Measurements from ENCODE around the gene SSTR4.

SSTR4 gene

DNA sequence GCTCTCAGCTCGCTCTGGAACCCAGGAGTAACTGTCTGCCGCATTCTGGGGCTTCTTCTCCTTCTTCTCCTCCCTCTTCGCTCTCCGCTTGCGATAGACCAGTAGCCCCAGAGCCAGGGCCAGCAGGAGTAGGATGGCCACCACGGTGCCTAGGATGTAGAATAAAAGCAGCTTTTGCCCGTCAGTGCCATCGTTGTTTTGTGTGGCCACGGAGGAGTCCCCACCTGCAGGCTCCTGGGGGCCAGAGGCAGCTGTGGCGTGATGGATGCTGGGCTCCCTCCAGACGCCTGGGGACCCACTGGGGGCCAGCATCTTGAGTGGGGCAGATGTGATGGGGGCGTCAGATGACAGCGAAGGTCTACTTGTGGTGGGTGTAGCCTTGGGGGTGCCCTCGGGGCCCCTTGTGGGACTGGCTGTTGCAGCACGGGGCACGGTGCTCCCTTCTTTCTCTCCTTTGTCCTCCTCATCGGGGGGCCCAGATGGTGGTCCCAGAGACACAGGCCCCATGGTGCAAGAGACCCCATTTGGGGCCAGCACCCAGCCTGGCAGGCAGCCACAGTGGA is 49.3 kb downstream of the SSTR4 start:
- no peak for DNase-seq (ENCODE audit: low spot score)
- no peak overlapping the region for H3K4me3 ChIP-seq (ENCODE audit: severe bottlenecking)
- H3K9me3 ChIP-seq (ENCODE audit: severe bottlenecking) = no peaks in the 10 kb centered on the region
- no peaks in the 10 kb centered on the region for H3K27me3 ChIP-seq (ENCODE audit: insufficient read depth, poor library complexity, severe bottlenecking)
- peaks cover 12% of the 10 kb centered on the region for H3K4me1 ChIP-seq (ENCODE audit: insufficient read depth, poor library complexity, severe bottlenecking)
- no peak for ATAC-seq (ENCODE audit: low read depth)
- H3K27ac ChIP-seq (ENCODE audit: poor library complexity, severe bottlenecking) = no peak overlapping the region
- no peaks in the 10 kb centered on the region for H3K36me3 ChIP-seq (ENCODE audit: low read depth)
- TF ChIP-seq, protein P1, sequence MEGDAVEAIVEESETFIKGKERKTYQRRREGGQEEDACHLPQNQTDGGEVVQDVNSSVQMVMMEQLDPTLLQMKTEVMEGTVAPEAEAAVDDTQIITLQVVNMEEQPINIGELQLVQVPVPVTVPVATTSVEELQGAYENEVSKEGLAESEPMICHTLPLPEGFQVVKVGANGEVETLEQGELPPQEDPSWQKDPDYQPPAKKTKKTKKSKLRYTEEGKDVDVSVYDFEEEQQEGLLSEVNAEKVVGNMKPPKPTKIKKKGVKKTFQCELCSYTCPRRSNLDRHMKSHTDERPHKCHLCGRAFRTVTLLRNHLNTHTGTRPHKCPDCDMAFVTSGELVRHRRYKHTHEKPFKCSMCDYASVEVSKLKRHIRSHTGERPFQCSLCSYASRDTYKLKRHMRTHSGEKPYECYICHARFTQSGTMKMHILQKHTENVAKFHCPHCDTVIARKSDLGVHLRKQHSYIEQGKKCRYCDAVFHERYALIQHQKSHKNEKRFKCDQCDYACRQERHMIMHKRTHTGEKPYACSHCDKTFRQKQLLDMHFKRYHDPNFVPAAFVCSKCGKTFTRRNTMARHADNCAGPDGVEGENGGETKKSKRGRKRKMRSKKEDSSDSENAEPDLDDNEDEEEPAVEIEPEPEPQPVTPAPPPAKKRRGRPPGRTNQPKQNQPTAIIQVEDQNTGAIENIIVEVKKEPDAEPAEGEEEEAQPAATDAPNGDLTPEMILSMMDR (IDR thresholded peaks at IDR 0.05; ENCODE audit: poor library complexity, severe bottlenecking) = no peak

GRCh38 chr20:23084845-23085365 is 49.8 kb downstream of the SSTR4 start:
- Histone ChIP-seq H3K9me3 (ENCODE audit: severe bottlenecking) (no peaks in the 10 kb centered on the region), H3K36me3 (ENCODE audit: low read depth) (no peaks in the 10 kb centered on the region), H3K27me3 (ENCODE audit: insufficient read depth, poor library complexity, severe bottlenecking) (no peaks in the 10 kb centered on the region), H3K27ac (ENCODE audit: poor library complexity, severe bottlenecking) (no peak overlapping the region), H3K4me1 (ENCODE audit: insufficient read depth, poor library complexity, severe bottlenecking) (peaks cover 12% of the 10 kb centered on the region), H3K4me3 (ENCODE audit: severe bottlenecking) (no peak overlapping the region)
- no peak for DNase-seq (ENCODE audit: low spot score)
- ATAC-seq (ENCODE audit: low read depth) = no peak
- TF ChIP-seq, protein P1 (IDR thresholded peaks at IDR 0.05; ENCODE audit: poor library complexity, severe bottlenecking) = no peak

GRCh38 chr20:23085436-23086055 is 50.4 kb downstream of the SSTR4 start:
- H3K27me3 ChIP-seq (ENCODE audit: insufficient read depth, poor library complexity, severe bottlenecking) = no peaks in the 10 kb centered on the region
- H3K4me3 ChIP-seq (ENCODE audit: severe bottlenecking) = no peak overlapping the region
- TF ChIP-seq, protein P1 (IDR thresholded peaks at IDR 0.05; ENCODE audit: poor library complexity, severe bottlenecking) = no peak
- H3K27ac ChIP-seq (ENCODE audit: poor library complexity, severe bottlenecking) = no peak overlapping the region
- no peak for ATAC-seq (ENCODE audit: low read depth)
- no peaks in the 10 kb centered on the region for H3K36me3 ChIP-seq (ENCODE audit: low read depth)
- DNase-seq (ENCODE audit: low spot score) = no peak
- H3K4me1 ChIP-seq (ENCODE audit: insufficient read depth, poor library complexity, severe bottlenecking) = peaks cover 12% of the 10 kb centered on the region
- no peaks in the 10 kb centered on the region for H3K9me3 ChIP-seq (ENCODE audit: severe bottlenecking)

DNA sequence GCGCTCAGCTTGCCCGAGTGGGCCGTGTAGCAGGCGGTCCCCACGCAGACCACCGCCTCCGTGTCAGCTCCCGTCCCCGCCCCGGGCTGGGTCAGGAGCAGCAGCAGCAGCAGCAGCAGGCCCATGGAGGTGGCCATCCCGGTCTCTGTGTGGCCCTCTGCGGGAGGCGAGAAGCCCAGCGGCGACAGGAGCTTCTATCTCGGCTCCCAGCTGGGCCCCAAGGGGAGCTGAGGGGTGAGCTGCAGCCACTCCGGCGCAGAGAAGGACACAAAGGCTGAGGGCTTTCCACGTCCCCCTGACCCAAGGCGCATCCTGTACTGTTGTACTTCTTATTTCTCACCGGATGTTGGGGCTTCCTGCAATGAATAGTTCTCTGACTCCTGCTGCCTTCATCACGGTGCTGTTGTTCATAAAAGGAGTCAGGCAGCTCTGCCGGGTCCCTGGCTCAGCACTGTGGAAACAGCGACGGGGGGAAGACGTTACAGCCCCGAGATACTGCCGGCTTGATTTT is 51.0 kb downstream of the SSTR4 start, which contains the start of gene CD93:
Gene CD93 (minus strand): TSS at position 269 of the 511 bp plus-strand sequence. CDS start 132 bp downstream, at position 137.
- ATAC-seq (ENCODE audit: low read depth) = no peak

More for the DNA sequence above, 51.0 kb downstream of the SSTR4 start, which contains the start of gene CD93:
- peaks cover 12% of the 10 kb centered on the region for H3K4me1 ChIP-seq (ENCODE audit: insufficient read depth, poor library complexity, severe bottlenecking)
- DNase-seq (ENCODE audit: low spot score) = no peak
- no peak within 1 kb of the TSS for H3K4me3 ChIP-seq (ENCODE audit: severe bottlenecking)
- no peaks in the 10 kb centered on the region for H3K27me3 ChIP-seq (ENCODE audit: insufficient read depth, poor library complexity, severe bottlenecking)
- no peaks in the 10 kb centered on the region for H3K9me3 ChIP-seq (ENCODE audit: severe bottlenecking)
- TF ChIP-seq, protein P1 (IDR thresholded peaks at IDR 0.05; ENCODE audit: poor library complexity, severe bottlenecking) = no peak
- H3K27ac ChIP-seq (ENCODE audit: poor library complexity, severe bottlenecking) = no peak within 1 kb of the TSS
- no peaks in the 10 kb centered on the region for H3K36me3 ChIP-seq (ENCODE audit: low read depth)
